GM12892 (cell line): ENCODE measurements around the gene FASTK.

Source experiments
- DNase-seq: peaks from one replicate; pipeline ENCODE4 v3.0.0; 2011; ENCODE audit not compliant: insufficient read length
- FAIRE-seq: peaks from 2 replicates; lab custom pipeline; 2011; peaks lifted over from hg19 to GRCh38; lab: Jason Lieb, UNC
- POLR2A ChIP-seq: IDR thresholded peaks from 2 replicates; pipeline ENCODE4 v1.6.1; 2011; ENCODE audit warnings: low read depth, low read length, control low read depth
- POLR2AphosphoS5 ChIP-seq: IDR thresholded peaks from 2 replicates; pipeline ENCODE4 v1.6.1; 2011; ENCODE audit warnings: low read depth, low read length, control low read depth
- TAF1 ChIP-seq: IDR thresholded peaks from 2 replicates; pipeline ENCODE4 v1.6.1; 2011; ENCODE audit warnings: low read depth, mild to moderate bottlenecking, control low read depth, low read length, borderline replicate concordance

FASTK gene

DNA sequence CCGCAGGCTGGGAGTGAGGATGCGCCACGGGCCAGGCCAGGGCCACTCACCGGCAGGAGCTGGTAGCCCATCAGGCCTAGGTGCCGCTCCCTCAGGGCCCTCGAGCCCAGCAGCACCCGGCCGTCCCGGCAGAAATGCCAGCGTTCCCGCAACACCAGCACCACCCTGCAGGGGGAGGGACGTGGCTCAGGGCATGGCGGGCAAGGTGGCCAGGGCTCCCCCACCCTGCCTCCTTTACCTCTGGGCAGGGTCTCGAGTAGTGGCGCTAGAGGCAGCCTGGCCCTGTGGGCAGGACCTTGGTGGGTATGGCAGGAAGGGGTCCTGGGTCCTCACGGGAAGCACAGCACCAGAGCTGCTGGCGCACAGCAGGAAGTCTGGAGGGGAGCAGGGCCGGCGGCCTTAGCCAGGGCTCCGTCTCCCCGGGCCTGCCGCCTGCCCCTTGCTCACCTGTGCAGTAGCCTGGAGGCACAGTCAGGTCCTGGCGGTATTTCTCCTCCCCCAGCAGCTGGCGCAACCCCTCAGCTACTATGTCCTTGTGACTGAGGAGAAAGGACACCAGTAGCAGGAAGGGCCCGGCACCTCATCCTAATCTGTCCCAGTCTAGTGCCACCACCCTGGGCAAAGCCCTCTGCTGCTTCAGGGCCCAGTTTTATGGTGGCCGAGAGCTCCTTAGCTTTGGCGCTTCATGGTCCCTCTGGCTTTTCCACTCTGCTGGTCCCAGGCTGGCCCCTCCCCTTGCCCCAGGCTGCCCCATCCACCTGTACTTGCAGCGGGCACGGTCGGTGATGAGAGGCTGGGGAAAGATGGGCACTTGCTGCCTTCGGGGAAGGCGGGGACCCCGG lies 3.5 kb downstream of the FASTK start:
- DNase-seq (no peak), FAIRE-seq (no peak)
- TF ChIP-seq TAF1 (no peak), POLR2A (no peak), POLR2AphosphoS5 (no peak; the same call in 1 of the 2 replicates)

DNA sequence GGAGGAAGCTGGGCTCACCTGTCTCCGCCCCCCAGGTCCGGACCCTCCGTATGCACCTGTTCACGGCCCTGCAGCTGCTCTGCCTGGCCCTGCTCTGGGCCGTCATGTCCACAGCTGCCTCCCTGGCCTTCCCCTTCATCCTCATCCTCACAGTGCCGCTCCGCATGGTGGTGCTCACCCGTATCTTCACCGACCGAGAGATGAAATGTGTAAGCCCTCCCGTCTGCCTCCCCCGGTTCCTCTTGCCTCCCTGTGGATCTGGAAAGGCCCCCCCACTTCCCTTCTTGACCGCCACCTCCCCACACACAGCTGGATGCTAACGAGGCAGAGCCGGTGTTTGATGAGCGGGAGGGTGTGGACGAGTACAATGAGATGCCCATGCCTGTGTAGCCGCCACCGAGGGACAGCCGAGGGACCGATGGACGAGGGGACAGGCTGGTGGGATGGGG lies 4.6 kb downstream of the FASTK start:
- no peak for TF ChIP-seq POLR2A
- 0 out of 2 replicates have a peak, but pooled peaks have one; percentile 22 for TF ChIP-seq POLR2AphosphoS5
- TF ChIP-seq TAF1: no peak
- DNase-seq (no peak), FAIRE-seq (no peak)

- FAIRE-seq (no peak), DNase-seq (no peak)
- TF ChIP-seq TAF1 (no peak), POLR2AphosphoS5 (no peak), POLR2A (no peak)
Observed at GRCh38 chr7:151075662-151075971, 5.0 kb downstream of the FASTK start.

- DNase-seq (no peak), FAIRE-seq (no peak)
- TF ChIP-seq POLR2AphosphoS5: no peak
- TF ChIP-seq TAF1: no peak
Observed at GRCh38 chr7:151074817-151075661, 5.6 kb downstream of the FASTK start.

GRCh38 chr7:151073990-151074389 lies 6.6 kb downstream of the FASTK start:
- FAIRE-seq (no peak), DNase-seq (no peak)
- no peak for TF ChIP-seq POLR2A
- TF ChIP-seq POLR2AphosphoS5: no peak
- no peak for TF ChIP-seq TAF1

DNA sequence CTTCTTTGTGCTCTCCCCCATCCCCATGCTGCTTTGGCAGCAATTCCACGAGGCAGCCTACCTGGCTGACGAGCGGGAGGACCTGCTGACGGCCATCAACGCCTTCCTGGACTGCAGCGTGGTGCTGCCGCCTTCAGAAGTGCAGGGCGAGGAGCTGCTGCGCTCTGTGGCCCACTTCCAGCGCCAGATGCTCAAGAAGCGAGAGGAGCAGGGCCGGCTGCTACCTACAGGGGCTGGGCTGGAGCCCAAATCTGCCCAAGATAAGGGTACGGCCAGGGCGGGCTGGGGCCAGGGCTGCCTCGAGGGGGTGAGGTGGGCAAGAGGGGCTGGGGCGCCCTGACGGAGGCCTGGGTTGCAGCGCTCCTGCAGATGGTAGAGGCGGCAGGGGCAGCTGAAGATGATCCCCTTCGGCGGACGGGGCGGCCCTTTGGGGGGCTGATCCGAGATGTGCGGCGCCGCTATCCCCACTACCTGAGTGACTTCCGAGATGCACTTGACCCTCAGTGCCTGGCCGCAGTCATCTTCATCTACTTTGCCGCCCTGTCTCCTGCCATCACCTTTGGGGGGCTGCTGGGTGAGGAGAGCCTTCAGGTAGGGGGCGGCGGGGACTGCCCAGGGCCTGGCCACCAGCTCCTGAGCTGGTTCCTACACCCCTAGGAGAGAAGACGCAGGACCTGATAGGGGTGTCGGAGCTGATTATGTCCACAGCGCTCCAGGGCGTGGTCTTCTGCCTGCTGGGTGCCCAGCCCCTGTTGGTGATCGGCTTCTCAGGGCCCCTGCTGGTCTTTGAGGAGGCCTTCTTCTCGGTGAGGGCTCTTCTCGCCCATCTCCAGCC lies 9.4 kb downstream of the FASTK start:
- TF ChIP-seq POLR2A: no peak
- no peak for TF ChIP-seq TAF1
- no peak for TF ChIP-seq POLR2AphosphoS5
- FAIRE-seq (no peak), DNase-seq (no peak)

- TF ChIP-seq POLR2AphosphoS5 (no peak), TAF1 (no peak), POLR2A (no peak)
- no peak for DNase-seq
- FAIRE-seq: no peak
Observed at GRCh38 chr7:151070574-151070960, 10.0 kb downstream of the FASTK start.

- no peak for FAIRE-seq
- no peak for TF ChIP-seq TAF1
- no peak for TF ChIP-seq POLR2A
- TF ChIP-seq POLR2AphosphoS5: no peak
- no peak for DNase-seq
Observed at GRCh38 chr7:151069841-151070573, 10.6 kb downstream of the FASTK start.

GRCh38 chr7:151068069-151068773 lies 12.4 kb downstream of the FASTK start:
- DNase-seq (no peak), FAIRE-seq (no peak)
- TF ChIP-seq POLR2AphosphoS5: no peak

GRCh38 chr7:151066273-151066974 lies 14.2 kb downstream of the FASTK start:
- no peak for FAIRE-seq
- no peak for DNase-seq
- TF ChIP-seq POLR2A (no peak), TAF1 (no peak), POLR2AphosphoS5 (no peak)
